GM18505 (cell line): ENCODE results near the gene FILIP1L.
"Not testable (repeated sequence)": the region's sequence is repeated elsewhere in the genome, so short reads cannot be mapped to it uniquely, and the experiment has no call there.

Source experiments
- ATAC-seq: cut with Tn5 transposase; IDR thresholded peaks from one replicate; pipeline ENCODE4 v1.9.1; 2021; ENCODE audit not compliant: unreplicated experiment
- POLR2A ChIP-seq: IDR thresholded peaks from 4 replicates; pipeline ENCODE4 v1.6.1; 2011; ENCODE audit warnings: borderline replicate concordance; ENCODE audit not compliant: insufficient read depth, insufficient read length; ENCODE audit errors: extremely low read depth

FILIP1L gene

DNA sequence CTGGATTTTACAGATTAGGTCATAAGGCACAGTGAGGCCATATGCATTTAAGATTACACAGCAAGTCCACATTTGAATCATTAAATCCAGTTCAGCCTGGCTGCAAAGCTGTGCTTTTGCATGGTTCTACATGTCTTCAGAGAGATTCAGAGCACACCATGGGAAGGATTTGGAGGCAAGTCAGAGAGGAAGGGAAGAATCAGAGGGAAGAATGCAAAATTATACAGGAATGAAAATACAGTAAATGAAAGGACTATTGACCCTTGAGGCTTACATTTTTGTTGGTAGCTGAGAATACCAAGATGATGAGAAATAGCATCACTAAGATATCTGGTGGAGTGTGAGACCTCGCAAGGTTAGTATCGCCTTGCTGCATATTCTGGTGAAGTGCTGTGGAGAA, 13.9 kb downstream of the FILIP1L start:
- ATAC-seq, result no peak
- TF ChIP-seq POLR2A, result no peak

DNA sequence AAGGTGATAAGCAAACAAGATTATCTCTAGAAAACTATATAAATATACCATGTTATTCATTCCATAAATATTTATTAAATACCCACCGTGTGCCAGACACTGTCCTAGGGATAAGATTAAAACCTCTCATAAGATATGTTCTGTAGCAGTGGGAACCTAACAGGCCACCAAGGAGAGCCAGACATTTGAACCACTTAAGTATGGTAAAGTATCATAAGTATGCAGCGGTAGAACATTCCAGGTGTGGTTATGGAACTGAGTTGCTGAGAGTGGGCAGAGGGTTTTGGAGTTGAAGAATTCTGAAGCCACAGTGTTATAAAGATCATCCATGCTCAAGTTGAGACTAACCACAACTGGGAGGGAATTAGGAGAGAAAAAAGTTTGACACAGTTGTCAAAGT, 14.7 kb downstream of the FILIP1L start:
- TF ChIP-seq POLR2A, result no peak
- no peak for ATAC-seq

GRCh38 chr3:100098784-100099070, 15.6 kb downstream of the FILIP1L start:
- no peak for ATAC-seq
- no peak for TF ChIP-seq POLR2A

DNA sequence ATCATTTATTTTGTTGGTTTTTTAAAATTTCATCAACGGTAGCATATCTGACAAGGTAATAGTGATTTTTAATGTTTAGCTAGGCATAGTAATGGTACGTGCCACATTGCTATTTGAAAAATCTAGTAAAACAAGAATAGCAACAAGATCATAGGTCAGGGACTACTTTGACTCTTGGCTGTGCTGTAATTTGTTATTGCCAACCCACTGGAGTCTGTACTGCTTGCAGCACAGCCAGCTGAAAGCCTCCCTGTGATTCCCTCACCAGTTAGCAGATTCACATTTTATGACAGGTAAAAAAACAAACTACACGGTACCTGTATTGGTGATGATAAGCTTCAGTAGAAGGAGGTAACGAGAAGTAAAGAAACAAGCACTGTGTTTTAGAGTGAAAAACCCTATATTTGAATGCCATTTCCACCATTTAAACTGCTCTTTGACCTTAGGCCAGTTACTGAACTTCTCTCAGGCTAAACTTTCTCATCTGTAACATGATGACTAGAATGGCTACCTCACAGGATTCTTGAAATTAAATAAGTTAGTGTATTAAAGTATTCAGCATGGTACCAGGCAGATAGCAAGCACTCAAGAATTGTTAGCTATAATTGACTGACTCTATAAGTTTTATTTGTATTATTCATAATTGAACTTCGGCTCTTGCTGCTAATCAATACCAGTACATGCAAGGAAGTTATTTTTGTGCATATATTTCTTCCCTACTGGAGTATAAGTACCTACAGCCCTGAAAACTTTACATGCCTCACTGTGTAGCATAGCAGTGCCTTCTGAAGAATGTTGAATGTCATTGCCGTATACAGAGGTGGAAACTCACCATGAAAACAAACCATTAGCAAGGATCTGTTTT, 16.1 kb downstream of the FILIP1L start:
- ATAC-seq, result no peak
- no peak for TF ChIP-seq POLR2A

DNA sequence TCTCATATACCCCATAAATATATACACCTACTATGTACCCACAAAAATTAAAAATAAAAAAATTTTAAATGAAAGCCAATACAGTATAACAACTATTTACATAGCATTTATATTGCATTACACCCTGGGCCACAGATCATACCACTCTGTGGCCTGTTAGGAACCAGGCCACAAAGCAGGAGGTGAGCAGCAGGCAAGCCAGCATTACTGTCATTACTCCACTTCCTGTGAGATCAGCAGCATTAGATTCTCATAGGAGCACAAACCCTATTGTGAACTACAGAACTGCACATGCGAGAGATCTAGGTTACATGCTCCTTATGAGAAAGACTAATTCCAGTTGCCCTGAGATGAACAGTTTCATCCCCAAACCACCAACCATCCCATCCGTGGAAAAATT, 17.4 kb downstream of the FILIP1L start:
- no peak for TF ChIP-seq POLR2A
- ATAC-seq, result no peak

DNA sequence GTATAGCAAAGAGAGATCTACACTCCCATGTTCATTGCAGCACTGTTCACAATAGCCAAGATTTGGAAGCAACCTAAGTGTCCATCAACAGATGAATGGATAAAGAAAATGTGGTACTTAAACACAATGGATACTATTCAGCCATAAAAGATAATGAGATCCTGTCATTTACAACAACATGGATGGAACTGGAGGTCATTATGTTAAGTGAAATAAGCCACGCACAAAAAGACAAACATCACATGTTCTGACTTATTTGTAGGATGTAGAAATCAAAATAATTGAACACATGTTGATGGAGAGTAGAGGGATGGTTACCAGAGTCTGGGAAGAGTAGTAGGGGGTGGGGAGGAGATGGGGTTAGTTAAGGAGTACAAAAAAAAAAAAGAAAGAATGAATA, 18.0 kb downstream of the FILIP1L start:
- not testable (repeated sequence) for ATAC-seq

GRCh38 chr3:100093831-100094230, 20.5 kb downstream of the FILIP1L start:
- TF ChIP-seq POLR2A, result no peak
- no peak for ATAC-seq

DNA sequence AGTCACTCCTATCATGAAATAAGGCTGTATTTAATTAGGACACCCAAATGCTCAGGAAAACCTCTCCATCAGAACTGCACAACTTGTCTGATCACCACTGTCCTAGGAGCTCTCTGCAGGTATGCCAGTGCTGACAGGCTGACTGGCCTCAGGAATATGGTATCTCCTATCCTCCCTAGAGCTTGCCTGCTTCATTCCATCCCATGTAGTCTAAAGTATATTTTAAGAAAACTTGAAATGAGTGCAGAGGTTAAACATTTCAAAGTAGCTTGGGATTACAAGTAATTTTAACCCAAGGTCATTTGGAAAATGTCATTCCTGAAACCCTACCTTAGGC, 23.7 kb downstream of the FILIP1L start:
- no peak for TF ChIP-seq POLR2A
- ATAC-seq, result no peak

DNA sequence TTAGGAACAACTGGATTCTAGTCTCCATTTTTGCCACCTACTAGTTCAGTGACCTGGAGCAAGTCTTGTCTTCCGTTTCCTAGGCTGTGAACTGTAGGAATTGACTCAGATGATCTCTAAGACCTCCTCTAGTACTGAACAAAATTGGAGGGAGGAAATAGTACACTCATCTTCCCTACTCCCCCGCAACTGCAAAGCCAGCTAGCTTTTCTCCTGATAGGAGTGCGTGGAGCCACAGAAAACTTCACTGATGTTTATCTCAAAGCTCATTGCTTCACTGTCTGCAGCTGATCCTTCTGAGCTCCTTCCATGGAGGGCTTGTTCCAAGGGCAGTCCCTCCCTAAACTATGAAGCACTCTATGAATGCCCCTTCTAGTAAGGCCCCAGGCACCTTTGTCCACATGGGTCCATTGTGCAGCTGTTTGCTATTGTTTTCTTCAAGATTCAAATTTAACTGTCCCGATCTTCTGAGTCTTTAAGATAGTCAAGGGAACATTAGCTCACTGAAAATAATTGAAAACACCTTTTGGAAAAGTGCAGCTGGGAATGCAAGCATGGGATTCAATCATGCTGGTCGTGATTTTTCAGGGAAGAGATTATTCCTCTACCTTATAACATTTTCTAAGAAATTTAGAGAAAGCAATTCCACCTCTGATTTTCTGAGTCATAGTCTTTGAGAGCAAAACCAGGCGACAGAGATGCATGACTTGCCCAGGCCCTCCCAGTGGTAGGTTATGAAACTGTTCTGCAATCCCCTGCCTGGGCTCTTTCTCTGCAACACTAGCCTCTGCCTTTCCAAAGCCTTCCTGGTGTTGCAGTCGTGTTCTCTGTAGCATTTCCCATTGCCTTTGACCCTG, 24.3 kb downstream of the FILIP1L start:
- TF ChIP-seq POLR2A, result no peak
- peak; percentile 78 for ATAC-seq

DNA sequence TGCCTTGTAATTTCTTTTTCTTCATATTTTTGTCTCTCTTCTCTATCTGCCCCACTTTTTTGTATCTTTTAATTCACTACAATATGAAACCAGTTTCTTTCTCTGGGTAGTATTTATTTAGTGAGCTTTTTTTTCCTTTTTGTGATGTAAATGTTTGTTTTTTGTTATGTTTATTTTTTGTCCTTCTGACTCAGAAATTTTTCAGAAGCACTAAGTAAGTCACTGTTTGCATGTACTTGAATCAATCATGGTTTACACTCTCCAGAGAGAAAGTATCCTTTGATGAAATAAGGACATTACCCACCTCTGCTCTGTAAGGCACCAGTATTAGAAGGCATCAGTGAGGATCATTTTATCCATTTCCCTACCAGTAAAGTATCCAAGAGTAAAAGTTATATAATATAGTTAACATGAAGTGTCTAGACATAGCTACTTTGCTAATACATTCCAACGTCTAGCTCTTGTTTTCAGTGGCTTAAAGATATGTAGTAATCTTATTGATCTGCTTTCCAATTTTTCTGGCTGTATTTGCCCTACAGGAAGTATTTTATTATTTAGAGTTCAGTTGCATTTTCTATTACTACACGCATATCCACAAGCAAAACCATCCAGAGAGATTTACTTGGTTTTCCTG, 25.4 kb downstream of the FILIP1L start:
- no peak for ATAC-seq
- TF ChIP-seq POLR2A, result no peak

DNA sequence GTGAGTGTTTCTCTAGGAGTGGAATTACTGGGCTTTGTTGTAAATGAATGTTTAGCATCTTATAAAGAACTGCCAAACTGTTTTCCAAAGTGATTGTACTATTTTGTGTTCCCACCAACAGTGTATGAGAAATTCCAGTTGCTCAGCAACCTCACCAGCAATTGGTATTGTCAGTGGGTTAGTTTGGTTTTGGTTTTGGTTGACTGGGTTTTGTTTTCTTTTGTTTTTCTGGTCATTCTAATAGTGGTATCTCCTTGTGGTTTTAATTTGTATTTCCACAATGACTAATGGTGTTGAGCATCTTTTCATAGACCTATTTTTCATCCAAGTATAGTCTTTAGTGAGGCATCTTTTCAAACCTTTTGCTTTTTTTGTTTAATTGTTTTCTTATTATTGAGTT, 27.1 kb downstream of the FILIP1L start:
- peak; percentile 87 for ATAC-seq
- TF ChIP-seq POLR2A, result no peak

DNA sequence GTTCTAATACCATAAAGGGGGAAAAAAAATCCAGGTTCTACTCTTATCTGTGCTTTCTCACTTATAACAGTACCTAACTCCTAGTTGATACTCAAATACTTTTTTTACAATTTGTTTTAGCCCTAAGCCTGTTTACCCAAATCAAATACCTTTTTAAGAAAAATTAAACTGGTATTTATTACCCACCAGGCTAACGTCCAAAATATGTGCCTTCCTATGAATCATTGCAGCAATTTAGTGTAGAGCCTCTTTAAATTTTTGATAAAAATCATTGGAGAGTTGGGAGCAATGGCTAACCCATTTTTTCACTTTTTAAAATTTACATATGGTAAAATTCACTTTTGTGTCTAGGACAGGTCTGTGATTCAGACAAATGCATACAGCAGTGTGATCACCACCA, 27.9 kb downstream of the FILIP1L start:
- no peak for ATAC-seq
- no peak for TF ChIP-seq POLR2A

- ATAC-seq, result no peak
- TF ChIP-seq POLR2A, result no peak
These were observed 30.0 kb downstream of the FILIP1L start for GRCh38 chr3:100084100-100084806.
